ENCODE results near the gene GUK1.

DNA sequence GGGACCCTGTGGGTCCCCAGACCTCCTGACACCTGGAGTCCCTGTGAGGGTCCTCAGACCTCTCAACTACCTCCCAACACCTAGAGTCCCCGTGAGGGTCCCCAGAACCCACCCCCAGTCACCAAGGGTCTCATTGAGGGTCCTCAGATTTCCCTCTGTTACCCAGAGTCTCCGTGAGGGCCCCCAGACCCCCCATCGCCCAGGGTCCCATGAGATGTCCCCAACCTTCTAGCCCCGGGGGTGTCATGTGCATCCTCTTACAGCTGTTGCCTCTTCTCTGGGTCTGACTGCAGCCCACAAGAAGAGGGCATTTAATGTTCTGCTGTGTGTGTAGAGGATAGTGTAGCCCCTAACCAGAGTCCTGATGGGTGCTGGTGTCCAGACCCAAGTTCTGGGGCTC lies 7.7 kb downstream of the GUK1 start:
- no peak for TF ChIP-seq EZH2phosphoT487 (IDR thresholded peaks at IDR 0.05; ENCODE audit: borderline replicate concordance, low read depth, low read length)
- no peak for TF ChIP-seq CTCF (conservative IDR thresholded peaks at IDR 0.05; ENCODE audit: low read length)
